OCI-LY3 (cell line): ENCODE data around the gene SLC39A2.

ENCODE experiments used
- H2AFZ ChIP-seq: fragments of 200-600, 300-600 bp; shearing (Covaris generic); 2 replicates; pipeline ENCODE4 v1.6.0; 2014; ENCODE audit warnings: antibody characterized with exemption, low read depth, low read length
- H3K27ac ChIP-seq: fragments of 200-600, 300-600 bp; sonication (generic); 2 replicates; pipeline ENCODE4 v1.5.1; 2014; ENCODE audit warnings: mild to moderate bottlenecking, low read length, moderate library complexity, mixed read lengths
- H3K27me3 ChIP-seq: fragments of 200-600, 300-600 bp; sonication (generic); 2 replicates; pipeline ENCODE4 v1.6.1; 2014; ENCODE audit warnings: low read depth, low read length, mixed read lengths
- H3K36me3 ChIP-seq: fragments of 200-600, 300-600 bp; sonication (generic); replicated peaks from 2 replicates; pipeline ENCODE3; 2014; ENCODE audit warnings: low read depth, low read length, mixed read lengths
- H3K4me1 ChIP-seq: fragments of 300-600, 200-600 bp; sonication (generic); 2 replicates; pipeline ENCODE4 v1.6.1; 2014; ENCODE audit warnings: low read length, mixed read lengths
- H3K4me2 ChIP-seq: fragments of 200-600, 300-600 bp; sonication (generic); 2 replicates; pipeline ENCODE4 v1.6.1; 2014; ENCODE audit warnings: low read length, mixed read lengths
- H3K4me3 ChIP-seq: fragments of 300-600, 200-600 bp; sonication (generic); 2 replicates; pipeline ENCODE4 v1.5.1; 2014; ENCODE audit warnings: antibody characterized with exemption, mild to moderate bottlenecking, low read length, moderate library complexity
- H3K79me2 ChIP-seq: fragments of 300-600, 200-600 bp; shearing (Covaris generic); 2 replicates; pipeline ENCODE4 v1.6.1; 2014; ENCODE audit warnings: mild to moderate bottlenecking, low read length, mixed read lengths
- H3K9ac ChIP-seq: fragments of 300-600, 200-600 bp; shearing (Covaris generic); 2 replicates; pipeline ENCODE4 v1.6.0; 2014; ENCODE audit warnings: mild to moderate bottlenecking, low read length, moderate library complexity
- H3K9me3 ChIP-seq: fragments of 200-600, 300-600 bp; shearing (Covaris generic); 2 replicates; pipeline ENCODE4 v1.6.1; 2014; ENCODE audit warnings: low read length, mixed read lengths; ENCODE audit not compliant: insufficient read depth
- H4K20me1 ChIP-seq: fragments of 200-600, 300-600 bp; sonication (generic); 2 replicates; pipeline ENCODE4 v1.6.1; 2016; ENCODE audit warnings: low read length, mixed read lengths; ENCODE audit not compliant: insufficient read depth
- EZH2phosphoT487 ChIP-seq: fragments of 200-600 bp; shearing (Covaris generic); IDR thresholded peaks from 2 replicates; pipeline ENCODE4 v1.6.1; 2018; ENCODE audit warnings: antibody characterized with exemption, mixed run types, low read depth
- TF ChIP-seq, protein P1 (sequence below): fragments of 200-600, 300-600 bp; sonication (generic); IDR thresholded peaks from 2 replicates; pipeline ENCODE4 v1.5.1; 2014; ENCODE audit warnings: antibody characterized with exemption, low read length, low read depth

Gene SLC39A2

GRCh38 chr14:21020977-21021545 is 22.0 kb downstream of the SLC39A2 start:
- Histone ChIP-seq H3K27ac (no peak overlapping the region), H3K79me2 (no peaks in the 10 kb centered on the region), H3K4me2 (no peak overlapping the region), H3K36me3 (no peaks in the 10 kb centered on the region), H3K9me3 (no peaks in the 10 kb centered on the region), H2AFZ (no peak overlapping the region), H3K4me1 (no peaks in the 10 kb centered on the region), H3K9ac (no peak overlapping the region), H4K20me1 (no peaks in the 10 kb centered on the region), H3K27me3 (peaks cover 36% of the 10 kb centered on the region), H3K4me3 (no peak overlapping the region)
- TF ChIP-seq, protein P1, sequence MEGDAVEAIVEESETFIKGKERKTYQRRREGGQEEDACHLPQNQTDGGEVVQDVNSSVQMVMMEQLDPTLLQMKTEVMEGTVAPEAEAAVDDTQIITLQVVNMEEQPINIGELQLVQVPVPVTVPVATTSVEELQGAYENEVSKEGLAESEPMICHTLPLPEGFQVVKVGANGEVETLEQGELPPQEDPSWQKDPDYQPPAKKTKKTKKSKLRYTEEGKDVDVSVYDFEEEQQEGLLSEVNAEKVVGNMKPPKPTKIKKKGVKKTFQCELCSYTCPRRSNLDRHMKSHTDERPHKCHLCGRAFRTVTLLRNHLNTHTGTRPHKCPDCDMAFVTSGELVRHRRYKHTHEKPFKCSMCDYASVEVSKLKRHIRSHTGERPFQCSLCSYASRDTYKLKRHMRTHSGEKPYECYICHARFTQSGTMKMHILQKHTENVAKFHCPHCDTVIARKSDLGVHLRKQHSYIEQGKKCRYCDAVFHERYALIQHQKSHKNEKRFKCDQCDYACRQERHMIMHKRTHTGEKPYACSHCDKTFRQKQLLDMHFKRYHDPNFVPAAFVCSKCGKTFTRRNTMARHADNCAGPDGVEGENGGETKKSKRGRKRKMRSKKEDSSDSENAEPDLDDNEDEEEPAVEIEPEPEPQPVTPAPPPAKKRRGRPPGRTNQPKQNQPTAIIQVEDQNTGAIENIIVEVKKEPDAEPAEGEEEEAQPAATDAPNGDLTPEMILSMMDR, result no peak
- no peak for TF ChIP-seq EZH2phosphoT487

DNA sequence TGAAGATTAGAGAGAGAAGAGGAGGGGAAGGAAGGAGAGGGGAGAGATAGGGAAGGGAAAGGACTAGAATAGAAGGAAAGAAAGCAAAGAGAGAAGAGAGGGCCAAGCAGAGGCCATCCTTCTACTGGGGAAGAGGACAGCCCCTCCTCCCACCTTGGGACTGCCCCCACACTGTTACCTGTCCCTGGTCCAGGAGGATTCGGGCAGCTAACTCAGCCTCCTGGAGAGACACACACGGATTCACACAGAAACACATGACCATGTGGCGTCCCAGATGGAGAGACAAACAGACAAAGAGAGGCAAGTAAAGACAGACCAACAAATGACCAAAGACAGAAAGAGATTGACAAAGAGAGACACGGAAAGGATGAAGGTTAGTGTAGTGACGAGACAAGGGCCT is 23.6 kb downstream of the SLC39A2 start:
- no peak overlapping the region for H3K4me2 ChIP-seq
- TF ChIP-seq EZH2phosphoT487, result no peak
- TF ChIP-seq, protein P1, result no peak
- H3K9ac ChIP-seq, result no peak overlapping the region
- H3K4me1 ChIP-seq, result no peaks in the 10 kb centered on the region
- H4K20me1 ChIP-seq, result no peaks in the 10 kb centered on the region
- no peaks in the 10 kb centered on the region for H3K9me3 ChIP-seq
- H2AFZ ChIP-seq, result no peak overlapping the region
- no peaks in the 10 kb centered on the region for H3K79me2 ChIP-seq
- no peaks in the 10 kb centered on the region for H3K36me3 ChIP-seq
- H3K27ac ChIP-seq, result no peak overlapping the region
- no peak overlapping the region for H3K4me3 ChIP-seq
- peaks cover 29% of the 10 kb centered on the region for H3K27me3 ChIP-seq

DNA sequence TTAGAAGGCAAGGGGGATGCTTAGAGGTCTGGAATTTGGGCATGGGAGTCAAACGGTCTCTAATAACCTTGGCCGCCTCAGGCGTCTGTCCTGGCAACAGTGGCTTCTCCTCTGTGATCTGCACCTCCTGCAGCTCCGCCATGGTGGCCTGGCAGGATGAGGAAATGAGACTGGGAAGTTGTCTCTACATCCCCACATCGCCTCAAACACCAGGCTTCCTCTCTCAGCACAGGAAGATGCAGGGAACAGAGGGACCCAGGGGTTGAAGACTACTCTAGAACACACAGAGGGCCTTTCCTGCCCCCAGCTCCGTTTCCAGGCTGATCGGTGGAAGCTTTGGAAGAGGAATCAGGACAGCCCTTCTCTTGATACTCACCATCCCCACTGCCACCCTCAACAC is 24.1 kb downstream of the SLC39A2 start:
- Histone ChIP-seq H3K36me3 (no peaks in the 10 kb centered on the region), H3K27ac (no peak overlapping the region), H3K9ac (no peak overlapping the region), H3K27me3 (peaks cover 24% of the 10 kb centered on the region), H4K20me1 (no peaks in the 10 kb centered on the region), H3K4me3 (no peak overlapping the region), H3K4me1 (no peaks in the 10 kb centered on the region), H3K4me2 (no peak overlapping the region), H2AFZ (no peak overlapping the region), H3K79me2 (no peaks in the 10 kb centered on the region), H3K9me3 (no peaks in the 10 kb centered on the region)
- TF ChIP-seq EZH2phosphoT487, result no peak
- TF ChIP-seq, protein P1, result no peak

- Histone ChIP-seq H3K79me2 (no peaks in the 10 kb centered on the region), H2AFZ (no peak overlapping the region), H3K9ac (no peak overlapping the region), H3K4me2 (no peak overlapping the region), H3K27me3 (peaks cover 23% of the 10 kb centered on the region), H3K4me1 (no peaks in the 10 kb centered on the region), H3K36me3 (no peaks in the 10 kb centered on the region), H3K4me3 (no peak overlapping the region), H3K27ac (no peak overlapping the region), H3K9me3 (no peaks in the 10 kb centered on the region), H4K20me1 (no peaks in the 10 kb centered on the region)
- TF ChIP-seq EZH2phosphoT487, result no peak
- TF ChIP-seq, protein P1, result no peak
These were observed 24.9 kb downstream of the SLC39A2 start for GRCh38 chr14:21023817-21024584.
